Hepatocyte (in vitro differentiated cells): ENCODE data around the gene ATMIN. TPM values are rescaled to one million over a fixed set of nuclear protein-coding genes. Genes with fewer than 3 reads are reported as not detected.

Experiments used
- DNase-seq: peaks from one replicate; pipeline ENCODE4 v3.0.0-alpha.2; 2016; ENCODE audit warnings: low spot score
- H2AFZ ChIP-seq: fragments of 200-600 bp; sonication (generic); 2 replicates; pipeline ENCODE4 v1.6.0; 2016; ENCODE audit warnings: antibody characterized with exemption, mild to moderate bottlenecking
- H3K27ac ChIP-seq: fragments of 200-600 bp; sonication (generic); 2 replicates; pipeline ENCODE4 v1.5.1; 2016; ENCODE audit warnings: mild to moderate bottlenecking
- H3K27me3 ChIP-seq: fragments of 200-600 bp; sonication (generic); 2 replicates; pipeline ENCODE4 v1.6.1; 2016
- H3K36me3 ChIP-seq: fragments of 200-600 bp; sonication (generic); replicated peaks from 2 replicates; pipeline ENCODE4 v1.5.1; 2016; ENCODE audit warnings: low read depth; ENCODE audit not compliant: insufficient read depth
- H3K4me1 ChIP-seq: fragments of 200-600 bp; sonication (generic); 2 replicates; pipeline ENCODE4 v1.5.1; 2016; ENCODE audit warnings: mild to moderate bottlenecking, moderate library complexity; ENCODE audit not compliant: insufficient read depth
- H3K4me2 ChIP-seq: fragments of 200-600 bp; sonication (generic); 2 replicates; pipeline ENCODE4 v1.6.0; 2016
- H3K4me3 ChIP-seq: fragments of 200-600 bp; sonication (generic); 2 replicates; pipeline ENCODE4 v1.5.1; 2016; ENCODE audit warnings: mild to moderate bottlenecking
- H3K79me2 ChIP-seq: fragments of 200-600 bp; sonication (generic); 2 replicates; pipeline ENCODE4 v1.6.0; 2017; ENCODE audit warnings: mild to moderate bottlenecking
- H3K9me2 ChIP-seq: fragments of 200-600 bp; sonication (generic); replicated peaks from 2 replicates; pipeline ENCODE4 v1.6.0; 2017; ENCODE audit warnings: mild to moderate bottlenecking; ENCODE audit not compliant: insufficient read depth
- H3K9me3 ChIP-seq: fragments of 200-600 bp; sonication (generic); 2 replicates; pipeline ENCODE4 v1.5.1; 2016; ENCODE audit warnings: low read depth, mild to moderate bottlenecking
- H4K20me1 ChIP-seq: fragments of 200-600 bp; sonication (generic); 2 replicates; pipeline ENCODE4 v1.6.0; 2016; ENCODE audit warnings: mild to moderate bottlenecking; ENCODE audit not compliant: insufficient read depth, poor library complexity, severe bottlenecking
- CTCF ChIP-seq: fragments of 200-600 bp; sonication (generic); IDR thresholded peaks from 2 replicates; pipeline ENCODE4 v1.5.1; 2016; ENCODE audit warnings: antibody characterized with exemption, mild to moderate bottlenecking; ENCODE audit not compliant: poor library complexity
- EZH2 ChIP-seq: fragments of 200-600 bp; sonication (generic); IDR thresholded peaks from 2 replicates; pipeline ENCODE4 v1.6.1; 2016; ENCODE audit warnings: antibody characterized with exemption, mild to moderate bottlenecking, borderline replicate concordance
- EZH2phosphoT487 ChIP-seq: fragments of 200-600 bp; sonication (generic); IDR thresholded peaks from one replicate; pipeline ENCODE4 v1.6.1; 2018; ENCODE audit warnings: antibody characterized with exemption, mild to moderate bottlenecking, low read depth, moderate library complexity; ENCODE audit not compliant: unreplicated experiment, severe bottlenecking
- WGBS: methylation state at CpG from one replicate; pipeline ENCODE4 v1.1.6; 2016; ENCODE audit warnings: low lambda C conversion rate; ENCODE audit errors: missing lambda C conversion rate; 5-methylcytosine and 5-hydroxymethylcytosine counted together
- polyA plus RNA-seq: library from polyadenylated mRNA; unstranded; fragments of >200 nt; fragmentation: Nextera tagmentation; extraction: Ambion mirVana; gene quantifications from 2 replicates; pipeline ENCODE4 v1.2.1, GENCODE V29; 2016
- total RNA-seq: library from RNA; depleted of rRNA; stranded (reverse); fragments of >200 nt; gene quantifications from 2 replicates; pipeline ENCODE4 v1.2.3, GENCODE V29; 2014

Gene ATMIN
- total and polyA plus RNA-seq, 2 experiments from 2014 or later = 30.7 to 58.4 TPM

- peaks cover 3% of the 10 kb centered on the region for H3K36me3 ChIP-seq
- H4K20me1 ChIP-seq = peaks cover 20% of the 10 kb centered on the region
- H2AFZ ChIP-seq = no peak overlapping the region
- no peak for DNase-seq
- peaks cover 9% of the 10 kb centered on the region for H3K4me1 ChIP-seq
- H3K9me3 ChIP-seq = no peaks in the 10 kb centered on the region
- no peak overlapping the region for H3K4me2 ChIP-seq
- peaks cover 49% of the 10 kb centered on the region for H3K79me2 ChIP-seq
- H3K27me3 ChIP-seq = no peaks in the 10 kb centered on the region
- no peaks in the 10 kb centered on the region for H3K9me2 ChIP-seq
- H3K27ac ChIP-seq = no peak overlapping the region
- no peak overlapping the region for H3K4me3 ChIP-seq
- 90% methylated on average over 2 of the region's 2 CpGs for WGBS
- TF ChIP-seq EZH2phosphoT487 (no peak), EZH2 (no peak), CTCF (no peak)
Measured at GRCh38 chr16:81040131-81040530, 4.5 kb downstream of the ATMIN start.

- peaks cover 49% of the 10 kb centered on the region for H3K79me2 ChIP-seq
- DNase-seq = no peak
- H3K4me2 ChIP-seq = no peak overlapping the region
- no peaks in the 10 kb centered on the region for H3K9me2 ChIP-seq
- H3K27me3 ChIP-seq = no peaks in the 10 kb centered on the region
- H3K4me3 ChIP-seq = no peak overlapping the region
- H2AFZ ChIP-seq = no peak overlapping the region
- H3K9me3 ChIP-seq = no peaks in the 10 kb centered on the region
- no peak overlapping the region for H3K27ac ChIP-seq
- TF ChIP-seq CTCF = no peak
- no peak for TF ChIP-seq EZH2
- H4K20me1 ChIP-seq = peaks cover 20% of the 10 kb centered on the region
- peaks cover 3% of the 10 kb centered on the region for H3K36me3 ChIP-seq
- H3K4me1 ChIP-seq = peaks cover 9% of the 10 kb centered on the region
- 59% methylated on average over 5 of the region's 5 CpGs for WGBS
Measured at GRCh38 chr16:81040842-81041241, 5.2 kb downstream of the ATMIN start.

- WGBS = 90% methylated on average over 4 of the region's 4 CpGs
- no peak overlapping the region for H3K4me2 ChIP-seq
- H3K36me3 ChIP-seq = peaks cover 3% of the 10 kb centered on the region
- peaks cover 43% of the 10 kb centered on the region for H3K79me2 ChIP-seq
- H4K20me1 ChIP-seq = peaks cover 18% of the 10 kb centered on the region
- peaks cover 9% of the 10 kb centered on the region for H3K4me1 ChIP-seq
- DNase-seq = no peak
- H2AFZ ChIP-seq = no peak overlapping the region
- no peak overlapping the region for H3K4me3 ChIP-seq
- no peaks in the 10 kb centered on the region for H3K27me3 ChIP-seq
- H3K27ac ChIP-seq = no peak overlapping the region
- TF ChIP-seq EZH2 (no peak), EZH2phosphoT487 (no peak), CTCF (no peak)
- no peaks in the 10 kb centered on the region for H3K9me2 ChIP-seq
- no peaks in the 10 kb centered on the region for H3K9me3 ChIP-seq
Measured at GRCh38 chr16:81041696-81042095, 6.1 kb downstream of the ATMIN start.

GRCh38 chr16:81042821-81043220, 7.2 kb downstream of the ATMIN start:
- TF ChIP-seq EZH2phosphoT487 (no peak), EZH2 (no peak), CTCF (no peak)
- H3K36me3 ChIP-seq = peaks cover 3% of the 10 kb centered on the region
- H3K4me3 ChIP-seq = no peak overlapping the region
- no peak overlapping the region for H2AFZ ChIP-seq
- no peak for DNase-seq
- H4K20me1 ChIP-seq = peaks cover 7% of the 10 kb centered on the region
- H3K79me2 ChIP-seq = peaks cover 32% of the 10 kb centered on the region
- no peak overlapping the region for H3K27ac ChIP-seq
- H3K9me2 ChIP-seq = no peaks in the 10 kb centered on the region
- no peaks in the 10 kb centered on the region for H3K9me3 ChIP-seq
- WGBS = 93% methylated on average over 2 of the region's 2 CpGs
- no peak overlapping the region for H3K4me2 ChIP-seq
- H3K27me3 ChIP-seq = no peaks in the 10 kb centered on the region
- H3K4me1 ChIP-seq = no peaks in the 10 kb centered on the region
